GM12878 (cell line): ENCODE measurements around the gene ID3. TPM values are rescaled to one million over a fixed set of nuclear protein-coding genes. Genes with fewer than 3 reads are reported as not detected.
"Not testable (repeated sequence)": the region's sequence is repeated elsewhere in the genome, so short reads cannot be mapped to it uniquely, and the experiment has no call there.

Experiments
- ATAC-seq: fragments of 200-7000 bp; cut with Tn5 transposase; 3 replicates; pipeline ENCODE4 v1.9.1; 2020; ENCODE audit warnings: mild to moderate bottlenecking, moderate library complexity
- BruUV-seq: library from RNA; stranded (reverse); fragments of 400-500 nt; replicated peaks from 2 replicates; lab custom pipeline; 2021; lab: Mats Ljungman, UMichigan
- CTCF ChIA-PET: fragments of 300-600 bp; sonication (Branson Sonifier 250); formaldehyde crosslinking; extraction: SDS; loops from one replicate; lab custom pipeline; 2021; ENCODE audit warnings: inconsistent platforms; lab: Yijun Ruan, JAX
- POLR2A ChIA-PET: fragments of 350-600 bp; formaldehyde crosslinking; extraction: SDS; loops from one replicate; lab custom pipeline; 2021; ENCODE audit warnings: inconsistent platforms; lab: Charles Lee
- RAD21 ChIA-PET: fragments of 300-600 bp; sonication (Branson Sonifier 250); formaldehyde crosslinking; loops from one replicate; lab custom pipeline; 2023; ENCODE audit warnings: antibody characterized with exemption; ENCODE audit not compliant: unreplicated experiment; lab: Charles Lee
- SMC1A ChIA-PET: fragments of 300-600 bp; sonication (Branson Sonifier 250); formaldehyde crosslinking; loops from one replicate; lab custom pipeline; 2023; ENCODE audit not compliant: unreplicated experiment, uncharacterized antibody; lab: Charles Lee
- DNase-seq: peaks from one replicate; pipeline ENCODE4 v3.0.0-alpha.2; 2011; ENCODE audit warnings: low read depth, low spot score
- FAIRE-seq: peaks from 3 replicates; lab custom pipeline; 2011; peaks lifted over from hg19 to GRCh38; lab: Jason Lieb, UNC
- H2AFZ ChIP-seq: 2 replicates; pipeline ENCODE4 v1.6.0; 2011; ENCODE audit warnings: low read depth, low read length, control low read depth; ENCODE audit not compliant: control insufficient read depth
- H3K27ac ChIP-seq: 2 replicates; pipeline ENCODE4 v1.5.1; 2011; ENCODE audit warnings: control low read depth; ENCODE audit not compliant: control insufficient read depth, insufficient read depth
- H3K27me3 ChIP-seq, 2 experiments: replicated peaks in 1 of 2; 2 replicates each; pipeline versions ENCODE4 v1.6.0 to v1.6.1; 2011; ENCODE audit warnings: low read length in 1 of 2; ENCODE audit not compliant: control insufficient read depth in 2 of 2, insufficient read depth in 2 of 2
- H3K36me3 ChIP-seq, 2 experiments: 2 replicates each; pipeline ENCODE4 v1.5.1; 2011; ENCODE audit warnings: low read length in 1 of 2; ENCODE audit not compliant: control insufficient read depth in 2 of 2, insufficient read depth in 2 of 2
- H3K4me1 ChIP-seq: 2 replicates; pipeline ENCODE4 v1.6.1; 2011; ENCODE audit warnings: mild to moderate bottlenecking, low read length, moderate library complexity, mixed read lengths; ENCODE audit not compliant: control insufficient read depth, insufficient read depth
- H3K4me2 ChIP-seq: 2 replicates; pipeline ENCODE4 v1.6.0; 2011; ENCODE audit warnings: control low read depth; ENCODE audit not compliant: control insufficient read depth, insufficient read depth
- H3K4me3 ChIP-seq: fragments of 200-600 bp; sonication (generic); 2 replicates; pipeline ENCODE4 v1.5.1; 2016
- H3K79me2 ChIP-seq: 2 replicates; pipeline ENCODE4 v1.6.0; 2011; ENCODE audit warnings: low read length; ENCODE audit not compliant: control insufficient read depth, insufficient read depth
- H3K9ac ChIP-seq: 2 replicates; pipeline ENCODE4 v1.8.0; 2011; ENCODE audit warnings: low read length, control low read depth, mixed read lengths; ENCODE audit not compliant: control insufficient read depth, insufficient read depth
- H3K9me3 ChIP-seq: replicated peaks from 3 replicates; pipeline ENCODE4 v1.5.1; 2011; ENCODE audit warnings: mild to moderate bottlenecking, low read length; ENCODE audit not compliant: control insufficient read depth, insufficient read depth
- H4K20me1 ChIP-seq: 2 replicates; pipeline ENCODE4 v1.6.0; 2011; ENCODE audit not compliant: control insufficient read depth, insufficient read depth
- POLR2AphosphoS2 ChIP-seq: IDR thresholded peaks from 2 replicates; pipeline ENCODE4 v1.6.1; 2011; ENCODE audit warnings: low read depth, mild to moderate bottlenecking, low read length, improper control_type of control experiment, moderate library complexity
- WGBS: methylation state at CpG from one replicate; pipeline ENCODE4 v1.1.6; 2016; ENCODE audit warnings: low lambda C conversion rate; ENCODE audit not compliant: insufficient replicate concordance, insufficient coverage; ENCODE audit errors: missing lambda C conversion rate; 5-methylcytosine and 5-hydroxymethylcytosine counted together
- in situ Hi-C: fragments of 300-500 bp; cut with MboI; formaldehyde crosslinking; loops from 9 replicates; pipeline ENCODE4 v1.14.3; 2018; ENCODE audit warnings: mixed read lengths
- intact Hi-C: fragments of 100-400 bp; cut with micrococcal nuclease; formaldehyde crosslinking; loops from one replicate; pipeline ENCODE4 v1.14.2; 2022; ENCODE audit not compliant: unreplicated experiment
- polyA plus RNA-seq, 11 experiments: library from polyadenylated mRNA; depleted of rRNA in 4 of 11; unstranded in 6 of 11; stranded (reverse) in 5 of 11; fragments of >200 nt; fragmentation: Nextera tagmentation in 4 of 11; fragmentation: Illumina TruSeq in 1 of 11; extraction: Ambion mirVana in 4 of 11; extraction: Trizol in 1 of 11; gene quantifications; 1 replicate in 1 of 11; 2 replicates in 10 of 11; pipeline versions ENCODE4 v1.2.1 to v1.2.3, GENCODE V29; 2011 to 2016; ENCODE audit warnings: inconsistent platforms in 2 of 11, missing spikeins in 2 of 11, low read depth in 1 of 11
- total RNA-seq, 4 experiments: library from RNA; depleted of rRNA in 3 of 4; stranded (reverse); fragments of >200 nt in 3 of 4; fragmentation: Illumina TruSeq in 1 of 4; extraction: Trizol in 1 of 4; gene quantifications; 2 replicates each; pipeline versions ENCODE4 v1.2.1 to v1.2.3, GENCODE V29; 2013 to 2021

ID3 gene
- total and polyA plus RNA-seq, 10 of the 15 experiments (the other 5 are each of a cell fraction or from before 2014, with no cell fraction given) = 42.7 to 475 (median 207) TPM

DNA sequence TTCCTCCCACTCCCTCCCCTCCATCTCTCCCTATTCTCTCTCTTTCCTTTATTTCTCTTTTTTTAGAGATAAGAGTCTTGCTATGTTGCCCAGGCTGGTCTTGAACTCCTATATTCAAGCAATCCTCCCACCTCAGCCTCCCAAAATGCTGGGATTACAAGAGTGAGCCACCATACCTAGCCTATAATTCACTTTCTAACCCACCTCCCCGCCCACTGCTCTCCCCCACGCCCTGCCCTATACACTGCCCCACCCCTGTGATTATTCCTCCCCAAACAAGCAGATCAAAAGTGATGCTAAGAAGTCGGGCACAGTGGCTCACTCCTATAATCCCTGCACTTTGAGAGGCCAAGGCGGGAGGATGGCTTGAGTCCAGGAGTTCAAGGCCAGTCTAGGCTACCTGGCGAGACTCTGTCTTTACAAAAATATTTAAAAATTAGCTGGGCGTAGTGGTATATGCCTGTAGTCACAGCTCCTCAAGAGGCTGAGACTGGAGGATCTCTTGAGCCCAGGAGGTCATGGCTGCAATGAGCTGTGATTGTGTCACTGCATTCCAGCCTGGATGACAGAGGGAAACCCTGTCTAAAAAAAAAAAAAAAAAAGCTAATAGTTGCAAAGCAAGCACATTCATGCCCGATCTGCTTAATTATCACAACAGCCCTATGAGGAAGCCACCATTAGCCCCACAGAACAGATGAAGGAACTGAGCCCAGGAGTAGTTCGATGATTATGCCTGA is 15.4 kb downstream of the ID3 start:
- H3K27ac ChIP-seq = no peak overlapping the region
- no TSS peak for BruUV-seq
- POLR2A ChIA-PET = interaction anchor here (0.6 to 1.5 kb wide), 6 partner anchors 11 to 240 kb away, joined by 3 to 6 read pairs (median 4); no protein-coding TSS in a partner anchor
- no peak overlapping the region for H2AFZ ChIP-seq
- no peaks in the 10 kb centered on the region for H3K27me3 ChIP-seq
- intact Hi-C loops = loop anchor here (1.0 to 2.0 kb wide), 2 partner anchors 93 to 207 kb away; no protein-coding TSS in a partner anchor
- TF ChIP-seq POLR2AphosphoS2 = no peak
- no peaks in the 10 kb centered on the region for H3K36me3 ChIP-seq
- H3K4me1 ChIP-seq = peaks cover 15% of the 10 kb centered on the region
- DNase-seq (no peak), FAIRE-seq (no peak), ATAC-seq (no peak)
- H3K4me3 ChIP-seq = no peak overlapping the region
- WGBS = 67% methylated on average over 6 of the region's 8 CpGs
- no peaks in the 10 kb centered on the region for H3K79me2 ChIP-seq
- SMC1A ChIA-PET = interaction anchor here (0.6 to 17.8 kb wide), 20 partner anchors 11 to 203 kb away, joined by 3 to 584 read pairs (median 5); no protein-coding TSS in a partner anchor
- no peak overlapping the region for H3K4me2 ChIP-seq
- no peaks in the 10 kb centered on the region for H3K9me3 ChIP-seq
- no peak overlapping the region for H3K9ac ChIP-seq
- in situ Hi-C loops = no loop called here
- RAD21 ChIA-PET = interaction anchor here (0.6 to 21.6 kb wide), 11 partner anchors 11 to 229 kb away, joined by 3 to 561 read pairs (median 5); no protein-coding TSS in a partner anchor
- CTCF ChIA-PET = interaction anchor here (0.6 to 28.3 kb wide), 14 partner anchors 11 to 214 kb away, joined by 3 to 959 read pairs (median 12); partner anchors contain the start of genes E2F2 and ID3
- H4K20me1 ChIP-seq = no peaks in the 10 kb centered on the region

DNA sequence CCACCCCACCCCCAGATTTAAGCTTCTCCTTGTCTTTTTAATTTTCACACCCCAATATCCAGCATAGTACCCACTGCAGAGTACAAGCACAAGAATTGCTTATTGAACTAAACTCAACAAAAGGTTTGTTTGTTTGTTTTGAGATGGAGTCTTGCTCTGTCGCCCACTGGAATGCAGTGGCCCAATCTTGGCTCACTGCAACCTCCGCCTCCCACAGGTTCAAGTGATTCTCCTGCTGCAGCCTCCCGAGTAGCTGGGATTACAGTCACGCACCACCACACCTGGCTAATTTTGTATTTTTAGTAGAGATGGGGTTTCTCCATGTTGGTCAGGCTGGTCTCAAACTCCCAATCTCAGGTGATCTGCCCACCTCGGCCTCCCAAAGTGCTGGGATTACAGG is 16.4 kb downstream of the ID3 start:
- peaks cover 10% of the 10 kb centered on the region for H3K4me1 ChIP-seq
- ChIA-PET RAD21 (interaction anchor here (10.0 to 21.6 kb wide), 2 partner anchors 45 to 93 kb away, joined by 272 to 561 read pairs; no protein-coding TSS in a partner anchor), SMC1A (interaction anchor here (0.8 to 17.8 kb wide), 4 partner anchors 46 to 102 kb away, joined by 3 to 584 read pairs (median 131); no protein-coding TSS in a partner anchor), CTCF (interaction anchor here (0.6 to 28.3 kb wide), 4 partner anchors 15 to 90 kb away, joined by 3 to 959 read pairs (median 463); partner anchors contain the start of gene E2F2), POLR2A (interaction anchor here (0.6 to 4.2 kb wide), 3 partner anchors 46 to 366 kb away, joined by 3 to 30 read pairs (median 3); no protein-coding TSS in a partner anchor)
- BruUV-seq, in situ Hi-C loops, H3K36me3 ChIP-seq, DNase-seq, H3K4me2 ChIP-seq, H3K79me2 ChIP-seq, H2AFZ ChIP-seq, H3K9me3 ChIP-seq, intact Hi-C loops, FAIRE-seq, H3K4me3 ChIP-seq, H4K20me1 ChIP-seq, ATAC-seq, H3K9ac ChIP-seq, H3K27ac ChIP-seq, H3K27me3 ChIP-seq: not testable (repeated sequence)
- 48% methylated on average over 5 of the region's 5 CpGs for WGBS
